OCI-LY1 (cell line): ENCODE results near the gene RLN3.

Experiments used
- CTCF ChIP-seq: fragments of 200-600 bp; sonication (generic), shearing (Covaris generic); IDR thresholded peaks from 2 replicates; pipeline ENCODE4 v1.5.1; 2017; ENCODE audit warnings: mild to moderate bottlenecking, antibody characterized with exemption, low read length, moderate library complexity, mixed read lengths
- EZH2 ChIP-seq: fragments of 200-600 bp; sonication (generic), shearing (Covaris generic); IDR thresholded peaks from 2 replicates; pipeline ENCODE4 v1.8.0; 2017; ENCODE audit warnings: borderline replicate concordance, mixed run types, mild to moderate bottlenecking, antibody characterized with exemption, low read length, moderate library complexity, mixed read lengths

GRCh38 chr19:14078411-14078810 lies 50.5 kb downstream of the RLN3 start:
- no peak for TF ChIP-seq CTCF
- TF ChIP-seq EZH2 = no peak
